SK-N-SH treated with all-trans-retinoic acid at 6 μM for 48 hours (cell line): ENCODE results near the gene ATP6V1C2.

Experiments
- ATAC-seq: fragments of 200-7000 bp; cut with Tn5 transposase; 3 replicates; pipeline ENCODE4 v1.9.1; 2020; ENCODE audit warnings: mild to moderate bottlenecking, moderate library complexity
- ARNTL ChIP-seq: fragments of 450-650 bp; formaldehyde crosslinking; IDR thresholded peaks from 2 replicates; pipeline ENCODE4 v1.5.0; 2020; ENCODE audit warnings: low read depth, mild to moderate bottlenecking, moderate library complexity, borderline replicate concordance
- BACH2 ChIP-seq: fragments of 250-450 bp; sonication (Bioruptor Pico); IDR thresholded peaks from 2 replicates; pipeline ENCODE4 v1.9.0; 2021; ENCODE audit warnings: mild to moderate bottlenecking, borderline replicate concordance
- CREB5 ChIP-seq: fragments of 250-450 bp; sonication (Bioruptor Pico); IDR thresholded peaks from 2 replicates; pipeline ENCODE4 v1.5.1; 2020; ENCODE audit warnings: low read depth, mild to moderate bottlenecking, moderate library complexity
- CSDC2 ChIP-seq: fragments of 250-450 bp; sonication (Bioruptor Pico); IDR thresholded peaks from 2 replicates; pipeline ENCODE4 v1.5.0; 2020; ENCODE audit warnings: mild to moderate bottlenecking, moderate library complexity
- CSRNP3 ChIP-seq: fragments of 250-450 bp; sonication (Bioruptor Pico); IDR thresholded peaks from 2 replicates; pipeline ENCODE4 v1.5.1; 2021; ENCODE audit warnings: mild to moderate bottlenecking, moderate library complexity
- OSR1 ChIP-seq: fragments of 250-450 bp; sonication (Bioruptor Pico); IDR thresholded peaks from 2 replicates; pipeline ENCODE4 v1.8.0; 2022; ENCODE audit warnings: moderate library complexity, mild to moderate bottlenecking, inconsistent platforms
- PATZ1 ChIP-seq: fragments of 250-450 bp; sonication (Bioruptor Pico); IDR thresholded peaks from 2 replicates; pipeline ENCODE4 v1.8.0; 2020; ENCODE audit warnings: mild to moderate bottlenecking, moderate library complexity, borderline replicate concordance
- POU6F1 ChIP-seq: fragments of 250-450 bp; sonication (Bioruptor Pico); IDR thresholded peaks from 2 replicates; pipeline ENCODE4 v1.8.0; 2021; ENCODE audit warnings: low read depth, mild to moderate bottlenecking, moderate library complexity, borderline replicate concordance
- TCF4 ChIP-seq: fragments of 250-450 bp; sonication (Bioruptor Pico); IDR thresholded peaks from 2 replicates; pipeline ENCODE4 v1.8.0; 2021; ENCODE audit warnings: mild to moderate bottlenecking, moderate library complexity, borderline replicate concordance
- TOX ChIP-seq: fragments of 250-450 bp; sonication (Bioruptor Pico); IDR thresholded peaks from 2 replicates; pipeline ENCODE4 v1.8.0; 2021; ENCODE audit warnings: mild to moderate bottlenecking, moderate library complexity, borderline replicate concordance
- ZC3H10 ChIP-seq: fragments of 250-450 bp; sonication (Bioruptor Pico); IDR thresholded peaks from 2 replicates; pipeline ENCODE4 v1.5.1; 2021; ENCODE audit warnings: mild to moderate bottlenecking, moderate library complexity
- ZFP3 ChIP-seq: fragments of 250-450 bp; sonication (Bioruptor Pico); IDR thresholded peaks from 2 replicates; pipeline ENCODE4 v1.5.0; 2020; ENCODE audit warnings: mild to moderate bottlenecking, moderate library complexity
- ZNF565 ChIP-seq: fragments of 450-650 bp; formaldehyde crosslinking; conservative IDR thresholded peaks from 2 replicates; pipeline ENCODE4 v1.5.0; 2020; ENCODE audit warnings: low read depth, mild to moderate bottlenecking, moderate library complexity
- ZNF8 ChIP-seq: fragments of 450-650 bp; formaldehyde crosslinking; IDR thresholded peaks from 2 replicates; pipeline ENCODE4 v1.5.0; 2020; ENCODE audit warnings: mild to moderate bottlenecking, moderate library complexity
- TF ChIP-seq, protein P1 (sequence below): fragments of 250-450 bp; sonication (Bioruptor Pico); IDR thresholded peaks from 2 replicates; pipeline ENCODE4 v1.5.0; 2020; ENCODE audit warnings: mild to moderate bottlenecking, moderate library complexity

ATP6V1C2 gene

GRCh38 chr2:10777842-10778723 is 56.7 kb downstream of the ATP6V1C2 start:
- no peak; the same call in 2 of the 3 replicates for ATAC-seq
- TF ChIP-seq ZFP3 (CRISPR knock-in tag) = no peak
- no peak for TF ChIP-seq ZNF8 (CRISPR knock-in tag)
- no peak for TF ChIP-seq BACH2
- no peak for TF ChIP-seq CREB5 (CRISPR knock-in tag)
- no peak for TF ChIP-seq ZC3H10 (CRISPR knock-in tag)
- no peak for TF ChIP-seq CSDC2 (CRISPR knock-in tag)
- no peak for TF ChIP-seq TOX

GRCh38 chr2:10778724-10779115 is 57.3 kb downstream of the ATP6V1C2 start:
- TF ChIP-seq ARNTL = no peak
- no peak for TF ChIP-seq BACH2
- TF ChIP-seq, protein P1, sequence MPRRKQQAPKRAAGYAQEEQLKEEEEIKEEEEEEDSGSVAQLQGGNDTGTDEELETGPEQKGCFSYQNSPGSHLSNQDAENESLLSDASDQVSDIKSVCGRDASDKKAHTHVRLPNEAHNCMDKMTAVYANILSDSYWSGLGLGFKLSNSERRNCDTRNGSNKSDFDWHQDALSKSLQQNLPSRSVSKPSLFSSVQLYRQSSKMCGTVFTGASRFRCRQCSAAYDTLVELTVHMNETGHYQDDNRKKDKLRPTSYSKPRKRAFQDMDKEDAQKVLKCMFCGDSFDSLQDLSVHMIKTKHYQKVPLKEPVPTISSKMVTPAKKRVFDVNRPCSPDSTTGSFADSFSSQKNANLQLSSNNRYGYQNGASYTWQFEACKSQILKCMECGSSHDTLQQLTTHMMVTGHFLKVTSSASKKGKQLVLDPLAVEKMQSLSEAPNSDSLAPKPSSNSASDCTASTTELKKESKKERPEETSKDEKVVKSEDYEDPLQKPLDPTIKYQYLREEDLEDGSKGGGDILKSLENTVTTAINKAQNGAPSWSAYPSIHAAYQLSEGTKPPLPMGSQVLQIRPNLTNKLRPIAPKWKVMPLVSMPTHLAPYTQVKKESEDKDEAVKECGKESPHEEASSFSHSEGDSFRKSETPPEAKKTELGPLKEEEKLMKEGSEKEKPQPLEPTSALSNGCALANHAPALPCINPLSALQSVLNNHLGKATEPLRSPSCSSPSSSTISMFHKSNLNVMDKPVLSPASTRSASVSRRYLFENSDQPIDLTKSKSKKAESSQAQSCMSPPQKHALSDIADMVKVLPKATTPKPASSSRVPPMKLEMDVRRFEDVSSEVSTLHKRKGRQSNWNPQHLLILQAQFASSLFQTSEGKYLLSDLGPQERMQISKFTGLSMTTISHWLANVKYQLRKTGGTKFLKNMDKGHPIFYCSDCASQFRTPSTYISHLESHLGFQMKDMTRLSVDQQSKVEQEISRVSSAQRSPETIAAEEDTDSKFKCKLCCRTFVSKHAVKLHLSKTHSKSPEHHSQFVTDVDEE (CRISPR knock-in tag) = no peak
- TF ChIP-seq ZNF565 (CRISPR knock-in tag) = no peak
- TF ChIP-seq TOX = no peak
- TF ChIP-seq ZFP3 (CRISPR knock-in tag) = no peak
- TF ChIP-seq TCF4 (CRISPR knock-in tag) = no peak
- ATAC-seq = no peak

GRCh38 chr2:10779776-10780490 is 58.5 kb downstream of the ATP6V1C2 start:
- TF ChIP-seq OSR1 (CRISPR knock-in tag) = no peak
- no peak for TF ChIP-seq BACH2
- TF ChIP-seq TOX = no peak
- TF ChIP-seq PATZ1 (CRISPR knock-in tag) = no peak
- TF ChIP-seq CSRNP3 (CRISPR knock-in tag) = no peak
- TF ChIP-seq, protein P1 (CRISPR knock-in tag) = no peak
- TF ChIP-seq ZNF8 (CRISPR knock-in tag) = no peak
- no peak for TF ChIP-seq POU6F1 (CRISPR knock-in tag)
- no peak for ATAC-seq
